ENCODE data around the gene CUBN.
"Not testable (repeated sequence)": the region's sequence is repeated elsewhere in the genome, so short reads cannot be mapped to it uniquely, and the experiment has no call there.

CUBN gene

GRCh38 chr10:16853809-16854208, 275.8 kb downstream of the CUBN start:
- DNase-seq, result no peak

- DNase-seq, result no peak
Measured at GRCh38 chr10:16853201-16853600, 276.4 kb downstream of the CUBN start.

GRCh38 chr10:16852624-16853023, 277.0 kb downstream of the CUBN start:
- no peak for DNase-seq

- DNase-seq, result no peak
Measured at GRCh38 chr10:16848562-16849154, 281.0 kb downstream of the CUBN start.

GRCh38 chr10:16847644-16848043, 282.0 kb downstream of the CUBN start:
- no peak for DNase-seq

- DNase-seq, result no peak
Measured at GRCh38 chr10:16845248-16845647, 284.4 kb downstream of the CUBN start.

GRCh38 chr10:16843252-16843870, 286.2 kb downstream of the CUBN start:
- no peak for DNase-seq

- DNase-seq, result peak; percentile 1
Measured at GRCh38 chr10:16835228-16835627, 294.4 kb downstream of the CUBN start.

GRCh38 chr10:16832351-16833080, 297.1 kb downstream of the CUBN start:
- DNase-seq, result no peak

- no peak for DNase-seq
Measured at GRCh38 chr10:16828701-16829175, 300.9 kb downstream of the CUBN start.

- DNase-seq, result peak; percentile 36
Measured at GRCh38 chr10:16828114-16828568, 301.5 kb downstream of the CUBN start.

GRCh38 chr10:16827474-16827873, 302.1 kb downstream of the CUBN start:
- DNase-seq, result not testable (repeated sequence)

- no peak for DNase-seq
Measured at GRCh38 chr10:16822726-16823360, 306.8 kb downstream of the CUBN start.

- no peak for DNase-seq
Measured at GRCh38 chr10:16822027-16822426, 307.6 kb downstream of the CUBN start.

GRCh38 chr10:16820421-16820820, 309.2 kb downstream of the CUBN start:
- DNase-seq, result no peak

GRCh38 chr10:16820018-16820417, 309.6 kb downstream of the CUBN start:
- no peak for DNase-seq

GRCh38 chr10:16819436-16819835, 310.2 kb downstream of the CUBN start:
- DNase-seq, result no peak

- DNase-seq, result no peak
Measured at GRCh38 chr10:16819026-16819425, 310.6 kb downstream of the CUBN start.

- peak; percentile 100 for DNase-seq
Measured at GRCh38 chr10:16817125-16818019, 312.2 kb downstream of the CUBN start, which contains the start of gene RSU1. RSU1 (minus strand) TSS chr10:16817424; CDS start chr10:16817081, 343 bp downstream.

- DNase-seq, result no peak
Measured at GRCh38 chr10:16816830-16817124, 312.8 kb downstream of the CUBN start.

GRCh38 chr10:16816171-16816570, 313.4 kb downstream of the CUBN start:
- DNase-seq, result no peak

GRCh38 chr10:16814012-16814411, 315.6 kb downstream of the CUBN start:
- DNase-seq, result no peak

- DNase-seq, result no peak
Measured at GRCh38 chr10:16812676-16813075, 316.9 kb downstream of the CUBN start.
